Calu3 (cell line): ENCODE measurements around the gene BRD9. TPM values are rescaled to one million over a fixed set of nuclear protein-coding genes. Genes with fewer than 3 reads are reported as not detected.
A peak's percentile ranks its signal among the peaks of the same experiment; 100 is the strongest.

Experiments used
- BruUV-seq: library from RNA; stranded (reverse); fragments of 400-500 nt; replicated peaks from 2 replicates; lab custom pipeline; 2021; lab: Mats Ljungman, UMichigan
- CTCF ChIA-PET: fragments of 300-600 bp; sonication (Branson Sonifier 250); formaldehyde crosslinking; loops from one replicate; lab custom pipeline; 2022; ENCODE audit warnings: antibody characterized with exemption; lab: Charles Lee
- DNase-seq: peaks from one replicate; pipeline ENCODE4 v3.0.0; 2022
- H3K27ac Mint-ChIP-seq: one replicate; pipeline ENCODE4 v1.8.0; 2022; ENCODE audit warnings: mixed read lengths; ENCODE audit not compliant: unreplicated experiment
- H3K27me3 Mint-ChIP-seq: one replicate; pipeline ENCODE4 v1.8.0; 2022; ENCODE audit warnings: mixed read lengths; ENCODE audit not compliant: unreplicated experiment
- H3K36me3 Mint-ChIP-seq: one replicate; pipeline ENCODE4 v1.8.0; 2022; ENCODE audit warnings: mild to moderate bottlenecking, moderate library complexity, mixed read lengths; ENCODE audit not compliant: insufficient read depth, unreplicated experiment
- H3K4me1 Mint-ChIP-seq: one replicate; pipeline ENCODE4 v1.8.0; 2022; ENCODE audit warnings: mild to moderate bottlenecking, low read depth, mixed read lengths; ENCODE audit not compliant: unreplicated experiment
- H3K4me3 Mint-ChIP-seq: one replicate; pipeline ENCODE4 v1.8.0; 2022; ENCODE audit warnings: mild to moderate bottlenecking, low read depth, moderate library complexity, mixed read lengths; ENCODE audit not compliant: unreplicated experiment
- H3K9me3 Mint-ChIP-seq: one replicate; pipeline ENCODE4 v1.8.0; 2022; ENCODE audit warnings: low read depth, mixed read lengths; ENCODE audit not compliant: unreplicated experiment
- CTCF ChIP-seq: fragments of 200-600 bp; IDR thresholded peaks from one replicate; pipeline ENCODE4 v1.8.0; 2022; ENCODE audit warnings: antibody characterized with exemption; ENCODE audit not compliant: unreplicated experiment
- intact Hi-C: fragments of 100-400 bp; cut with micrococcal nuclease; formaldehyde crosslinking; loops from one replicate; pipeline ENCODE4 v1.10.0; 2022; ENCODE audit not compliant: unreplicated experiment
- total RNA-seq: library from RNA; stranded (reverse); gene quantifications from 2 replicates; pipeline ENCODE4 v1.2.3, GENCODE V29; 2022

BRD9 gene
- total RNA-seq, 1 experiment from 2014 or later: 64.1 TPM

GRCh38 chr5:891117-891836 is 1.3 kb downstream of the BRD9 start:
- no peak for DNase-seq
- Mint-ChIP-seq H3K27ac (peak overlapping the region; percentile 44), H3K4me1 (peaks cover 16% of the 10 kb centered on the region), H3K36me3 (peaks cover 35% of the 10 kb centered on the region), H3K9me3 (no peaks in the 10 kb centered on the region), H3K27me3 (no peaks in the 10 kb centered on the region), H3K4me3 (peak overlapping the region; percentile 71)
- BruUV-seq: no TSS peak
- CTCF ChIA-PET: no interaction called here
- TF ChIP-seq CTCF: no peak
- intact Hi-C loops: no loop called here

DNA sequence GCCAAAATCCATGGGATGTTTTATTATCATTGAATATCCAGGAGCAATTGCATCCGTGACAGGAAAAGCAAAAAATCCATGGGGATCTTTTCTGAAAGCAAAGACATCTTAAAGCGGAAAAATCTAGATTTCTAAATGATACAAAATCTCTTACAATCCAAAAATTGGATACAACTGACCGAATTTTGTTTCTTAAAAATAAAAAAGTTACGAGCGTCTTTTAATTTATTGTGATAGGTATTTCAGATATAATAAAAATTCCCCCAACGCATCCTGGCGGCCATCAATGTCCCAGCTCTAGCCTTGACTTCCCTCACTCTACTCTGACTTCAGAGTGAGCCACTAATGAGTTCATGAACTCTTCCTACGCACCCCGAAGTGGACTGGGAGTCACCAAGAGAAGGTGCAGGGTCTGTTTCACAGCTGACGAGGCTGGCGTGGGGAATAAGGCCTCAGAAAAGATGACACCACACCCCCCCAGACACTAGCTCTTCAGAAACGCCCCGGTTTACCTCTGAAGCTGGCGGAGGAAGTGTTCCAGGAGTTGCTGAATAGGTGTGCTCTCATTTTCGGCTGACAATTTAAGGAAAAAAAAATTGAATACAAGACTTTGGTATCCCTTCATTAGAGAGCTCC is 3.4 kb downstream of the BRD9 start:
- H3K4me3 Mint-ChIP-seq: no peak overlapping the region
- BruUV-seq: no TSS peak
- CTCF ChIA-PET: no interaction called here
- H3K4me1 Mint-ChIP-seq: peaks cover 15% of the 10 kb centered on the region
- no peak for TF ChIP-seq CTCF
- H3K36me3 Mint-ChIP-seq: peaks cover 48% of the 10 kb centered on the region
- H3K27me3 Mint-ChIP-seq: no peaks in the 10 kb centered on the region
- no peaks in the 10 kb centered on the region for H3K9me3 Mint-ChIP-seq
- intact Hi-C loops: no loop called here
- DNase-seq: no peak
- no peak overlapping the region for H3K27ac Mint-ChIP-seq

DNA sequence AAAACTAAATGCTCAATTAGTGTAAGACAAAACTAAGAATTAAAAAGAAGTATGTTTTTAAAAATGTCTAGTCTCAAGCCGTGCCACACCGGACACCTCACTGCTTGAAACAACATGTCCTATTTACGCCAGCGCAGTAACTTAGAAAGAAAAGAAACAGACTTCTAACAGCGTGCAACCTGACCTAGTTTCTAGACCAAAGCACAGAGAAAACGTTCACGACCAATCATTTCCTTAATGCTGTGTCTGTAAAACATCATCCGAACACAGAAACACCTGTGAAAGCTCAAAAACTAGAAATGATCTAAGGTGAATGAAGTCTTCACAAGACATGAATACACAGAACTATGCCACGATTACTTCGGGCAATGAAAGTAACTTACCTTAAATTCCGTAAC is 4.0 kb downstream of the BRD9 start:
- Mint-ChIP-seq H3K27me3 (no peaks in the 10 kb centered on the region), H3K9me3 (no peaks in the 10 kb centered on the region), H3K27ac (no peak overlapping the region), H3K4me3 (no peak overlapping the region), H3K4me1 (peaks cover 9% of the 10 kb centered on the region), H3K36me3 (peaks cover 48% of the 10 kb centered on the region)
- intact Hi-C loops: no loop called here
- no TSS peak for BruUV-seq
- CTCF ChIA-PET: no interaction called here
- TF ChIP-seq CTCF: no peak
- no peak for DNase-seq

DNA sequence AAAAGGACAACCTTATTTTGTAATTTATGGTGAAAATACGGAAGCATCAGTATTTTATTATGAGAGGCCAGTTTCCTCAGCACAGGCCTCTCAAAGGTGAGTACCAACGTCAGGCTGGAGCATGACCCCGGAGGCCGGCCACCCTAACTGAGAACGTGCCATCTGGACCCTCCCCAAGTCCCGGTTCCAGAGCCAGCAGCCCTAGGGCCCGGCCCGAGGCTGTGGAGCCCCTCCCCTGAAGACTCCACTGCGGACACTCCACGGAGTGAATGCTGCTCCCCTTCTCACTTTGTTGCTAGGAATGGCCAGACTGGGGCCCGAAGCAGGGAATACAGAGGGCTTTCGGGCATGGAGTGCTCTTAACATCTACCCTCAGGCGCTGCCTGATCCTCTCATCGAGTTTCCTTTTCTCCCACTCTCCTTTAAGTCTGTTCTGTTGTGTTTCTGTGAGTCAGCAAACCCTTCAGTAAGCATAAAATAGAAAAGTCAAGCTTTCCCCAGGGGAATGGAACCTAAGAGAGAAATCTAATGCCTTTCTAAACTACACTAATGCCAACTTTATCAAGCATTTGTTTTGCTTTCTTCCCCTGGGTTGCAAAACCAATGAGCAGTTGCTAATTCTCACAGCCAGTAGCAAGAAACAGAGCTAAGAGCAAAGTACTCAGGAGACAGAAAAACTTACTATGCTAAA is 4.5 kb downstream of the BRD9 start:
- H3K9me3 Mint-ChIP-seq: no peaks in the 10 kb centered on the region
- H3K4me3 Mint-ChIP-seq: no peak overlapping the region
- H3K27ac Mint-ChIP-seq: no peak overlapping the region
- H3K27me3 Mint-ChIP-seq: no peaks in the 10 kb centered on the region
- peaks cover 9% of the 10 kb centered on the region for H3K4me1 Mint-ChIP-seq
- peaks cover 43% of the 10 kb centered on the region for H3K36me3 Mint-ChIP-seq
- no TSS peak for BruUV-seq
- CTCF ChIA-PET: no interaction called here
- intact Hi-C loops: no loop called here
- DNase-seq: no peak
- TF ChIP-seq CTCF: no peak
